ENCODE data around the gene FGF22. TPM values are rescaled to one million over a fixed set of nuclear protein-coding genes. Genes with fewer than 3 reads are reported as not detected.

The FGF22 gene
- total and polyA plus RNA-seq, 2 of the 8 experiments (the other 6 are each of a cell fraction or from before 2014, with no cell fraction given), result 0.44 to 1.7 TPM

DNA sequence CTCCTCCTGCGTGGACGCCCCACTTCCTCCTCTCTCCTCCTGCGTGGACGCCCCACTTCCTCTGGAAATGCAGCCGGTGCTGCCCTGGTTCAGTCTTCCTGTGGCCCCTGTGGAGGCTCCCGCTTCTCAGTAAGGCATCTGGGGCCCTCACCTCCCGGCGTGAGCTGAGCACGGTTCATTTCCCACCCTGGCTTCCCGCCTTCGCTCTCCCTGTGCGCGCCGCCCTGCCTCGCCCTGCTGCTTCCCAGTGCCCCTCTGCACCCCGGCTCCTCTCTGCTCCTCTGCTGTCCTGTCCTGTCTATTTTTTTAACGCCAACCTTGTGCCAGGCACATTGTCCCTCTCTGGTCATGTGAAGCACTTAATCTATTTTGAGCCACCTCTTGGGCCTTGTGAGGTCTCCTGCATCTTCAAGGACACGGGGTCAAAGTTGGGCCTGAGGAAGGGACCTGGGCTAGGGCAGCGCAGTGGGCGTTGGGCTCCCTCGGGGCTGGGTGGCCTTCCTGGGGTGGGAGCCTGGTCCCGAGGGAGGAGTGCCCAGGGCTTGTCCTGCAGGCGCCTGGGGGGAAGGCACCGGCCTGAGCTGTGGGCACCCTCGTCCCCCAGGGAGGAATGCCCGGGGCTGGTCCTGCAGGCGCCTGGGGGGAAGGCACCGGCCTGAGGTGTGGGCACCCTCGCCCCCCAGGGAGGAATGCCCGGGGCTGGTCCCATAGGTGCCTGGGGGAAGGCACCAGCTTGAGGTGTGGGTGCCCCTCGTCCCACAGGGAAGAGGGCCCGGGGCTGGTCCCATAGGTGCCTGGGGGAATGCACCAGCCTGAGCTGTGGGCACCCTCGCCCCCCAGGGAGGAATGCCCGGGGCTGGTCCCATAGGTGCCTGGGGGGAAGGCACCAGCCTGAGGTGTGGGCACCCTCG is 37.0 kb upstream of the FGF22 start:
- Histone ChIP-seq H3K27ac (ENCODE audit: low read depth, low read length) (no peak overlapping the region), H3K36me3 (ENCODE audit: control insufficient read depth in 2 of 4, insufficient read depth in 4 of 4, low read length in 3 of 4) (no peaks in the 10 kb centered on the region), H4K5ac (ENCODE audit: insufficient read length, low read depth, low read length) (no peak overlapping the region), H3K56ac (replicated peaks; ENCODE audit: insufficient read length, low read depth, low read length) (no peak overlapping the region), H2BK12ac (ENCODE audit: low read depth, low read length) (no peak overlapping the region), H2BK120ac (replicated peaks; ENCODE audit: low read depth, low read length) (no peak overlapping the region), H3K79me2 (ENCODE audit: control insufficient read depth in 1 of 2, insufficient read depth in 2 of 2, low read length in 2 of 2) (no peaks in the 10 kb centered on the region), H3K18ac (ENCODE audit: extremely low read depth, low read length) (no peak overlapping the region), H3K14ac (ENCODE audit: insufficient read length) (no peak overlapping the region), H2BK20ac (ENCODE audit: low read length) (no peak overlapping the region), H3K9ac (replicated peaks in 1 of 4; ENCODE audit: extremely low read depth in 1 of 4, low read depth in 3 of 4, low read length in 3 of 4) (no peak overlapping the region), H4K20me1 (replicated peaks in 1 of 2; ENCODE audit: control insufficient read depth in 1 of 2, insufficient read depth in 2 of 2, low read length in 2 of 2) (no peaks in the 10 kb centered on the region), H2AFZ (ENCODE audit: low read length) (no peak overlapping the region), H3K23ac (ENCODE audit: insufficient read length) (no peak overlapping the region), H2BK5ac (ENCODE audit: low read depth, low read length) (no peak overlapping the region), H3K4me2 (ENCODE audit: insufficient read depth in 1 of 2, low read depth in 2 of 2, low read length in 2 of 2) (no peak overlapping the region), H4K8ac (ENCODE audit: extremely low read depth, insufficient read depth, low read length) (no peak overlapping the region), H3K9me3 (ENCODE audit: insufficient read depth in 2 of 2, low read depth in 1 of 2, low read length in 1 of 2) (peaks cover 0 to 30% of the 10 kb centered on the region in 2 experiments; a peak in 1 of 4 replicates), H2BK15ac (ENCODE audit: low read length) (no peak overlapping the region), H4K91ac (replicated peaks; ENCODE audit: insufficient read length, low read length) (no peak overlapping the region), H3K4ac (replicated peaks; ENCODE audit: insufficient read length, low read depth, low read length) (no peak overlapping the region), H3K4me1 (replicated peaks in 1 of 4; ENCODE audit: control insufficient read depth in 3 of 4, insufficient read depth in 4 of 4, low read length in 3 of 4) (no peaks in the 10 kb centered on the region), H2AK5ac (ENCODE audit: low read depth, low read length) (no peak overlapping the region), H3K4me3 (ENCODE audit: extremely low read depth in 1 of 4, insufficient read depth in 2 of 4, low read depth in 3 of 4, low read length in 4 of 4) (no peak overlapping the region), H3K79me1 (ENCODE audit: low read depth, low read length) (no peaks in the 10 kb centered on the region; the same call in 1 of the 2 replicates), H3K23me2 (ENCODE audit: low read depth, low read length) (no peaks in the 10 kb centered on the region), H3K27me3 (replicated peaks in 1 of 4; ENCODE audit: control insufficient read depth in 3 of 4, extremely low read depth in 1 of 4, insufficient read depth in 3 of 4, low read length in 3 of 4) (no peaks in the 10 kb centered on the region)
- DNase-seq (ENCODE audit: low read depth in 1 of 2, low spot score in 2 of 2) (no peak), FAIRE-seq (no peak)
- CTCF ChIA-PET (ENCODE audit: partially characterized antibody), result interaction anchor here (0.6 kb wide), 1 partner anchor 10 kb away, joined by 4 read pairs; no protein-coding TSS in a partner anchor
- POLR2A ChIA-PET (ENCODE audit: partially characterized antibody), result no interaction called here
- WGBS, 2 experiments (ENCODE audit: extremely low coverage in 1 of 2, insufficient coverage in 1 of 2, insufficient read length in 1 of 2, insufficient replicate concordance in 2 of 2, low coverage in 1 of 2, low lambda C conversion rate in 2 of 2, missing lambda C conversion rate in 1 of 2), result 93% methylated on average over 20 of the region's 35 CpGs; no CpG with 5 or more reads in 1 of the 2 experiments
- TF ChIP-seq RFX5 (IDR thresholded peaks at IDR 0.05; ENCODE audit: borderline replicate concordance, low read depth, low read length) (no peak), MAFK (IDR thresholded peaks at IDR 0.05; ENCODE audit: low read depth, low read length) (no peak), TAF7 (optimal IDR thresholded peaks at IDR 0.05; ENCODE audit: borderline replicate concordance, low read depth, low read length) (no peak), CTCF (IDR thresholded peaks at IDR 0.05; ENCODE audit: control extremely low read depth in 1 of 3, insufficient read depth in 1 of 3, low read depth in 1 of 3, low read length in 3 of 3) (no peak), EZH2 (IDR thresholded peaks at IDR 0.05; ENCODE audit: low read depth, low read length, severe bottlenecking) (no peak), JUN (IDR thresholded peaks at IDR 0.05; ENCODE audit: low read depth, low read length) (no peak), SIX5 (IDR thresholded peaks at IDR 0.05; ENCODE audit: low read depth, low read length) (no peak), SP2 (IDR thresholded peaks at IDR 0.05; ENCODE audit: low read length) (no peak), SP4 (IDR thresholded peaks at IDR 0.05; ENCODE audit: low read length) (no peak)
- TF ChIP-seq, protein P1, sequence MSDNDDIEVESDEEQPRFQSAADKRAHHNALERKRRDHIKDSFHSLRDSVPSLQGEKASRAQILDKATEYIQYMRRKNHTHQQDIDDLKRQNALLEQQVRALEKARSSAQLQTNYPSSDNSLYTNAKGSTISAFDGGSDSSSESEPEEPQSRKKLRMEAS (IDR thresholded peaks at IDR 0.05), result no peak
